Colon (tissue), 2 donors: ENCODE results near the gene TLK2.
"Not testable (repeated sequence)": the region's sequence is repeated elsewhere in the genome, so short reads cannot be mapped to it uniquely, and the experiment has no call there.

Experiments used
- FAIRE-seq: peaks from 2 replicates; lab custom pipeline; 2012; peaks lifted over from hg19 to GRCh38; lab: Jason Lieb, UNC
- donor health status: control.
- donor health status: control.

The TLK2 gene

DNA sequence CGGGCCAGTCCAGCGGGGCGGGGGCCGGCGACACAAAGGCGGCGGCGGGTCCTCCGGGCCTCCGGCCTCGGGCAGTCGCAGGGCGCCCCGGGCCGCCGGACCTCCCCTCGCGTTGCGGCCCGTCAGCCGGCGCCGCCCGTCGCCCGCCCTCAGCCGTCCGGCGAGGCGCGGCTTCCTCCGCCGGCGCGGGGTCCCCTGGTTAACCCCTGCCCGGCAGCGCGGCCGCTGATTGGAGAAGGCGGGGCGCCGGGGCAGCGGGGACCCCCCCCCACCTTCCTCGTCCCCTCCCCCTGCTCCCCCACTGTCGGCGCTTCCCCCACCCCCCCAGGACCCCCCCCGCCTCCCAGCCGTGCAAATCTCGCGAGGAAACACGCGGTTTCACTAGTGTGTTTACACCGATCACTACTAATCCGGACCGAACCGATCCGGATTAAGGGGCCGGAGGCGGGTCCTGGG, at the start of gene TLK2:
TLK2 (plus strand) TSS at position 402 of the 456 bp plus-strand sequence. CDS start 2,301 bp downstream, outside the sequence.
- FAIRE-seq: no peak

DNA sequence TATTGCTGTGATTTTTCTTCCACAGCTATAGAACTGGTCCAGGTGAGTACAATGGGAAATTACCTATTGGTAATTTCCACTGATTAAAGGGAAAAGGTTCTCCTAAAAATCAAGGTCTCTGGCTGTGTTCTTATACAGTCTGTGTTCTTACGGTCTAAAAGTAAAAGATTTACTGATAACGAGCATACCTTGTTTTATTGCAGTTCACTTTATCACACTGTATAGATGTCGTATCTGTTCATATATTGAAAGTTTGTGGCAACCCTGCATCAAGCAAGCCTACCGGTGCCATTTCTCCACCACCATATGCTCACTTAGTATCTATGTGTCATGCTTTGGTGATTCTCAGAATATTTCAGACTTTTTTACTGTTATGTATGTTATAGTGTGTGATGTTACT, 43.4 kb upstream of the TLK2 start:
- not testable (repeated sequence) for FAIRE-seq

DNA sequence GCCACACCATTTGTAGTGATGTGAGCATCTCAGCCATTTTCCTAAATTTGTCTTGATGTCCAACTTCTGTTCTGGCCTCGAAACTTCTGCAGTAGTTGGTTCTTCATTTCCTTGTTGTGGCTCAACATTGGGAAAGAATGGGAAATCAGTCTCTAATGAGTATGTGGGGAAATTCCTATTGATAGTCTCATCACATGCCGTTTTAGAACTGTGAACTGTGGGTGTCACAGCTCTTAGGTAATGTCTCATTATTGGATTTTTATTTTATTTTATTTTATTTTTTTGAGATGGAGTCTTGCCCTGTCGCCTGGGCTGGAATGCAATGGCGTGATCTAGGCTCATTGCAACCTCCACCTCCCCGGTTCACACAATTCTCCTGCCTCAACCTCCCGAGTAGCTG, 37.4 kb upstream of the TLK2 start:
- FAIRE-seq: not testable (repeated sequence)

DNA sequence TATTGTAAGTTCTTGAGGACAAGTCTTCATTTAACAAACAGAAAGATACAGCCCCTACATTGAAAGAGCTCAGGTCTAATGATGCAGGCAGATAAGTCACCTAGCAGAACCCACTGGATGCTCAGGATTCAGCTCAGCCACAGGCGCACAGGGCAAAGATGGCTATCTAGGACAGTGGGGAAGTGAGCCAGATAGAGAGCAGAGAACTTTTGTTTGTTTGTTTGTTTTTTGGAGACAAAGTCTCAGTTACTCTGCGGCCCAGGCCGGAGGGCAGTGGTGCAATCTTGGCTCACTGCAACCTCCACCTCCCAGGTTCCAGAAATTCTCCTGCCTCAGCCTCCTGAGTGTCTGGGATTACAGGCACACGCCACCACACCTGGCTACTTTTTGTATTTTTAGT, 34.6 kb upstream of the TLK2 start:
- no peak for FAIRE-seq

GRCh38 chr17:62445791-62446190, 32.8 kb upstream of the TLK2 start:
- FAIRE-seq: not testable (repeated sequence)

DNA sequence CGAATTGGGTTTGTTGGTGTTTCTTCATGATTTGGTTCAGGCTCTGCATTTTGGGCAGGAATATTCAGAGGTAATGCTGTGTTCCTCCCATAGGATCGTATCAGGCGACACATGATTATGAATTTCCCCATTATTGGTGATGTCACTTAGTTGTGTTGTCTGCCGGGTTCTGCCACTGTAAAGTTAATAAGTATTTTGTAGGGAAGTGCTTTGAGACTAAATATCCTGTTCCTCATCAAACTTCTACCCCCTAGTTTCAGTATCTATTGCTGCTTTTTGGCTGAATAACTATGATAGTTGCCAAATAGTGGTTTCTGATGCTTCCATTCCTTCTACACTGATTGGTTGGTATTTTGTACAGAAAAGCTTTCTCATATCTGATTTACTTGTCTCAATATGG, 26.4 kb upstream of the TLK2 start:
- not testable (repeated sequence) for FAIRE-seq

DNA sequence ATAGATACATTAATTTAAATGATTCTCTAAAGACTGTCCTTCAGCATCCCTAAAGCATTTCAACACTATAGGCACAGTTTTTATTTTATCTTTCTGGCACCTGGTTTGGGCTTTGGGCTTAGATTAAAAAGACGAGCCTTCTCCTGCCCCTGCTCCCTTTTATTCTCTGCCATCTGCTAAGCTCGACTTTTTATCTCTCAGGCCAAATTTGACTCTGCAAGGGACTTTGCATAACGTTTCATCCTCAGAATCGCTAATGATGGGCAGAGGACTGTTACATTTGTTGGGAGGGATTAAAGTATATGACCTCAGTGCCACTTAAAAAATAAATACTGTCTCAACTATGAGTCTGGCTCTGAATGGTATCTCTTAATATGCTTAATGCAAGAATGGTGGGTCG, 25.6 kb upstream of the TLK2 start:
- FAIRE-seq: not testable (repeated sequence)

- not testable (repeated sequence) for FAIRE-seq
These were observed 25.0 kb upstream of the TLK2 start for GRCh38 chr17:62453656-62454055.

- FAIRE-seq: not testable (repeated sequence)
These were observed 24.5 kb upstream of the TLK2 start for GRCh38 chr17:62454111-62454510.

DNA sequence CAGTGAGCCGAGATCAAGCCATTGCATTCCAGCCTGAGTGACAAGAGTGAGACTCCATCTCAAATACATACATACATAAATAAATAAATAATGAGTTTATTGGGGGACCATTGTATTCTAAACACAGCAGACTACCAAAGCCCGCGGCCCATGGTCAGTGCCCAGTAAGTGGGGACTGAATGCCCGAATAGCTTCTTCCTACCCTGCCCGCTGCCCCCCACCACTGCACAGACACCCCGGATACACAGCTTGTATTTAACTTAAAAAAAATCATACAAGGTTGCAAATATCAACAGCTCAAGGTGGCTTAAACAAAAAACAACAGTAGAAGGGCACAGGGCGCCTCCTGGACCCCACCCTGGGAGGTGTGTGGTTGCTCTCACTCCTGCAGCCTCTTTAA, 22.6 kb upstream of the TLK2 start:
- FAIRE-seq: no peak

DNA sequence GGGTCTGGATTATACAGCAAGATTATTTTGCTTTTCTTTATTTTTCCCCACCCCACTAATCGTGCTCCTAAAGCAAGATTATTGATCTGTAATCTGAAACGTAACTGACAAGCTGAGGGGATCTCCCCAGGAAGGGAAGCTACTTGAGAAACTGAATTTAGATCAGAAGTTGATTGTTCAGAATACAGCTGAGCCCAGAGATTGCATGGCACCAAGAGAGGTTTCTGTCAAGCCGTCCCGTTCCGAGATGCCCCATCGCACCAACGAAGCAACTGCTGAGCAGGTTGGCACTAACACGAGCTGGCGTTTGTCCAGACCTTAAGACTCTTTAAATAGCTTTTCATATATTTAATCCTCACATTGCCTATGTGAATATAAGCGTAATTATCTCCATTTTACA, 20.1 kb upstream of the TLK2 start:
- not testable (repeated sequence) for FAIRE-seq

GRCh38 chr17:62464422-62464821, 14.2 kb upstream of the TLK2 start:
- FAIRE-seq: not testable (repeated sequence)

- not testable (repeated sequence) for FAIRE-seq
These were observed 13.4 kb upstream of the TLK2 start for GRCh38 chr17:62465271-62465670.

DNA sequence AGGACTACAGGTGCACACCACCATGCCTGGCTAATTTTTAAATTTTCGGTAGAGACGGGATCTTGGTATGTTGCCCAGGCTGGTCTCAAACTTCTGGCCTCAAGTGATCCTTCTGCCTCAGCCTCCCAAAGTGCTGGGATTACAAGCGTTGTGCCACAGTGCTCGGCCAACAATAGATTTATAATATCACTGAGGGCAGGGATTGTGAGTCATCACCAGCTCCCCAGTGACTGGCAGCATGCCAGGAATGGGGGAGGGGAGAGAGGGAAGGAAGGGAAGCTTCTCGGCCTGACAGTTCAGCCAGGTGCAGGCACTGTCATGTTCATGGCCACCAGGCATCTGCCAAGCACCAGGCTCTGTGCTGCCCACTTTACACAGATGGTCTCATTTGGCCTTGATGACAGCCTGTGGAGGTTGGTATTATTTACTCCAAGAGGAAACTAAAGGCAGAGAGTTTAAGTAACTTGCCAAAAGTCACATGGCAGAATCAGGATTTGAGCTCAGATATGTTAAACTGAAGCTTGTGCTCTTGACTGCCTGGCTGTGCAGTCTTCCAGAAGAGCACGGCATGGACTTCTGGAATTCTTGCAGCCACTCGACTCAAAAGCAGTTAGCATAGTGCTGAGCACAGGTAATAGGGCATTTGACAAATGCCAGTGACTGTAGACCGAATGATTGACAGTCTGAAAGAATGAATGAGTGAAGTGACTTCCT, 7.8 kb upstream of the TLK2 start:
- not testable (repeated sequence) for FAIRE-seq

DNA sequence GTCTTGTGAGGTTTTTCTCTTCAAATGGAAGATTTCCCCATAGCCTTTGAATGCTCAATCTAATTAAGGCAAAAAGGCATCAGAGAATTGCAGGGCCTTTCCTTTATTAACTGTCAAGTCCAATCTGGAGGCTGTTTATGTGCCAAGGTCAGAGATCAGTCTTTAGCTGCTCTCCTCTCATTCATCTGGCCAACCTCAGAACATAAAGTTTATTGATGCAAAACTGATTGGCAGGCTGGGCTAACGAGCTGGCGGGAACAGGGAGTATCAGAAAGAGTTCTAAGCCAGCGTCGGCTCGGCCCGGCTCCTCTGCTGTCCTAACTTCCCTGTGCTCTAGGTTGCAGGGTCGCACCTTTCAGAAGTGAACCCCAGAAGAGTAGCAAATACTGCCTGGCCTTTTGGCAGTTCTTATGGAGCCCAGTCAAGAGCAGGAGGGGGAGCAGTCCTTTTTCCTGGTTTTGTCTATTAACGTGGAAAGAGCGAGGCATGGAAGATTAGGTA, 7.2 kb upstream of the TLK2 start:
- not testable (repeated sequence) for FAIRE-seq

- FAIRE-seq: not testable (repeated sequence)
These were observed 5.3 kb upstream of the TLK2 start for GRCh38 chr17:62473030-62473982.

GRCh38 chr17:62477111-62477510, 1.5 kb upstream of the TLK2 start:
- not testable (repeated sequence) for FAIRE-seq

GRCh38 chr17:62477718-62478408, 762 bp upstream of the TLK2 start:
- not testable (repeated sequence) for FAIRE-seq

DNA sequence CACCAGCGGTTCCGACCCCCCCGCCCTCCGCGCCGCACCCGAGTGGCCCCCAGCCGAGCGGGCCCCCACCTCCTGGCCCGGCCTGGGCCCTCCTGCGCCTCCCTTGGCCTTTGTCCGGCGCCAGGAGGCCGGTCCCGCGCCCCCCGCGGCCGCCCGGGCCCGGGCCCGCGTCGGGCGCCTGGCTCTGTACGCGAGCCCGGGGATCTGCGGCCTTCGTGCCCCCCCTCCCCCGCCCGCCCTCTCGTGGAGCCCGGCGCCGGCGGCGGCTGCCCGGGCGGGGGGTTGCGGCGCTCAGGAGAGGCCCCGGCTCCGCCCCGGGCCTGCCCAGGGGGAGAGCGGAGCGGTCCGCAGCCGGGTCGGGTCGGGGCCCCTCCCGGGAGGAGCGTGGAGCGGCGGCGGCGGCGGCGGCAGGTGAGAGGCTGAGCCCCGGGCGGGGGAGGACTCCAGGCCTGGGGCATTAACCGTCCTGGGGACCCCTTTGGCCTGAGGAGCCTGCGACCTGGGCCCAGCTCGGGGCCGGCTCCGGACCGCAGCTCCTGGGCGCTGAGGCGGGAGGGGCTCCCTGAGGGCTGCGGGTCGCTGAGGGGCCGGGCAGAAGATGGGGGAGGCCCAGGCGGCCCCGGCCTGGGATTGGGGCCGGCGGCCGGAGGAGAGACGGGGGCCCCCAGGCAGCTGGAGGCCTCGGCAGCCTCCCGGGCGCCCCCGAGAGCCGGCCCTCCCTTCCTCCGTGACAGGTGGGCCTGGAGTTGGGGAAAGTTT, 434 bp downstream of the TLK2 start:
- FAIRE-seq: not testable (repeated sequence)

DNA sequence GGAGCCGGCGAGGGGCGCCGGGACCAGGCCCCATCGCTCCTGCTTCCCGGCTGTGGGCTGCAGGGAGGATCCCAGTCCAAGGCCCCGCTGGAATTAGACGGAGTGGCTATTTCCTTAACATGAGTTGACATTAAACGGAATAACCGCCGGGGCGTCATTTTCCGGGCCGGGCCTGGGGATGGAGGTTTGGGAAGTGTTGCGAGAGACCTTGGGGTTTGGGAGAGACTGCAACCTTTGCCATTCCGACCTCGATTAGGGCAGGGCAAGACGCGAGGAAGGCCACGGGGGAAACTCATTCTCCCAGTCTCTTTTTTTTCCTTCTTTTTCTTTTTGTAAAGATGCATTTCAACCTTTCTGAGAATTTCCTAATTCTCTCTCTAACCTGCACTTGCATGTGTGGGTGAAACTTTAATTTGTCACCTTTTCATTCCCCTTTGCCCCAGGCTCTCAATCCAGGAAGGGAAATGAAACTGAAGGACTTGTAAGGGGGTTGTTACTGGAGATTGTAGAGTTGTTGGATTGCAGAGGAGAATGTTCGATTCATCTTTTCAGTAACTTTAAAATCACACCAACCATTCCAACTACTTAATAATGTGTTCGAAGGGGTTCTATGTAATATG, 1.1 kb downstream of the TLK2 start:
- FAIRE-seq: not testable (repeated sequence)

DNA sequence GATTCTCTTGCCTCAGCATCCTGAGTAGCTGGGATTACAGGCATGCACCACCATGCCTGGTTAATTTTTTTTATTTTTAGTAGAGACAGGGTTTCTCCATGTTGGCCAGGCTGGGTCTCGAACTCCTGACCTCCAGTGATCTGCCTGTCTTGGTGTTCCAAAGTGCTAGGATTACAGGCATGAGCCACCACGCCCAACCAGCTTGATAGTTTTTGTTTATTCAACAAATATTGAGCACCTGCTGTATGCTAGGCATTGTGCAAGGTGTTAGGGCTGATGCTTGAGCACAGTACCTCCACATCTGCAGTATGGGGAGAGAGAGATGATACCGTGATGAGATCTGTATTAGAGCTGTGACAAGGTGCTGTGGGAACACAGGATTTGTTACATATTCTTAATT, 3.9 kb downstream of the TLK2 start:
- FAIRE-seq: not testable (repeated sequence)
